Esophagus muscularis mucosa (tissue), 4 donors: ENCODE data around the gene MSL1.

ENCODE experiments used
- CTCF ChIP-seq, 3 experiments: fragments of 200-600 bp in 2 of 3; fragments of 450-650 bp in 1 of 3; sonication (generic) in 2 of 3; IDR thresholded peaks; one replicate each; pipeline ENCODE4 v1.5.1; 2017 to 2019; ENCODE audit warnings: antibody characterized with exemption in 3 of 3, mild to moderate bottlenecking in 2 of 3, moderate library complexity in 1 of 3
- EP300 ChIP-seq: sonication (generic); formaldehyde crosslinking; IDR thresholded peaks from one replicate; pipeline ENCODE4 v1.6.1; 2017; ENCODE audit warnings: antibody characterized with exemption
- POLR2A ChIP-seq: fragments of 450-650 bp; IDR thresholded peaks from one replicate; pipeline ENCODE4 v1.6.1; 2017; ENCODE audit warnings: antibody characterized with exemption, moderate library complexity, mild to moderate bottlenecking, low read depth
- POLR2AphosphoS5 ChIP-seq, 2 donors: sonication (generic); formaldehyde crosslinking; IDR thresholded peaks; one replicate each; pipeline ENCODE4 v1.6.1; 2017; ENCODE audit warnings: antibody characterized with exemption in 2 of 2

GRCh38 chr17:40176754-40177110 is 55.0 kb downstream of the MSL1 start:
- no peak for TF ChIP-seq CTCF (IDR thresholded peaks at IDR 0.05)
- TF ChIP-seq POLR2AphosphoS5 (IDR thresholded peaks at IDR 0.05) = no peak
- no peak for TF ChIP-seq EP300
- TF ChIP-seq POLR2A = no peak
